Trophoblast cell (in vitro differentiated cells and primary cell): ENCODE results near the gene ZBTB48.
A peak's percentile ranks its signal among the peaks of the same experiment; 100 is the strongest.

Experiments
- DNase-seq, 2 donors: peaks; one replicate each; pipeline ENCODE4 v3.0.0-alpha.2; 2016
- H2AFZ ChIP-seq: 2 replicates; pipeline ENCODE4 v1.6.1; 2013; ENCODE audit warnings: low read length, moderate library complexity, mild to moderate bottlenecking; ENCODE audit not compliant: insufficient read depth, poor library complexity
- H2AK5ac ChIP-seq: 2 replicates; pipeline ENCODE4 v1.6.1; 2013; ENCODE audit warnings: mild to moderate bottlenecking, low read length
- H2BK120ac ChIP-seq: 2 replicates; pipeline ENCODE4 v1.6.1; 2013; ENCODE audit warnings: low read length, mild to moderate bottlenecking, moderate library complexity; ENCODE audit not compliant: insufficient read depth, poor library complexity
- H2BK12ac ChIP-seq: 2 replicates; pipeline ENCODE4 v1.6.1; 2013; ENCODE audit warnings: mild to moderate bottlenecking, low read length, moderate library complexity
- H2BK5ac ChIP-seq: 2 replicates; pipeline ENCODE4 v1.6.1; 2013; ENCODE audit warnings: low read length, low read depth, moderate library complexity, mild to moderate bottlenecking; ENCODE audit not compliant: poor library complexity
- H3K14ac ChIP-seq: 2 replicates; pipeline ENCODE4 v1.6.1; 2013; ENCODE audit warnings: mild to moderate bottlenecking, low read length
- H3K18ac ChIP-seq: 2 replicates; pipeline ENCODE4 v1.6.1; 2013; ENCODE audit warnings: mild to moderate bottlenecking, low read length
- H3K23ac ChIP-seq: 2 replicates; pipeline ENCODE4 v1.6.1; 2013; ENCODE audit warnings: low read length
- H3K27ac ChIP-seq: 2 replicates; pipeline ENCODE4 v1.5.1; 2013; ENCODE audit warnings: low read depth, mild to moderate bottlenecking, inconsistent platforms, low read length, moderate library complexity
- H3K27me3 ChIP-seq: 2 replicates; pipeline ENCODE4 v1.6.1; 2013; ENCODE audit warnings: inconsistent platforms, mild to moderate bottlenecking, low read length, moderate library complexity; ENCODE audit not compliant: insufficient read depth
- H3K36me3 ChIP-seq, 2 experiments: 1 replicate in 1 of 2; 2 replicates in 1 of 2; pipeline ENCODE4 v1.6.1; 2013; ENCODE audit warnings: low read length in 2 of 2, mild to moderate bottlenecking in 2 of 2, moderate library complexity in 1 of 2; ENCODE audit not compliant: insufficient read depth in 2 of 2, control insufficient read depth in 1 of 2
- H3K4ac ChIP-seq: 2 replicates; pipeline ENCODE4 v1.6.1; 2013; ENCODE audit warnings: low read depth, mild to moderate bottlenecking, low read length, moderate library complexity
- H3K4me1 ChIP-seq, 2 experiments: 1 replicate in 1 of 2; 2 replicates in 1 of 2; pipeline ENCODE4 v1.6.1; 2013; ENCODE audit warnings: low read length in 2 of 2, mild to moderate bottlenecking in 2 of 2, moderate library complexity in 1 of 2; ENCODE audit not compliant: insufficient read depth in 2 of 2, control insufficient read depth in 1 of 2
- H3K4me2 ChIP-seq: 2 replicates; pipeline ENCODE4 v1.6.1; 2013; ENCODE audit warnings: inconsistent platforms, mild to moderate bottlenecking, low read length, moderate library complexity
- H3K4me3 ChIP-seq: 2 replicates; pipeline ENCODE4 v1.5.1; 2013; ENCODE audit warnings: mild to moderate bottlenecking, low read depth, low read length, inconsistent platforms
- H3K79me1 ChIP-seq: one replicate; pipeline ENCODE4 v1.6.1; 2013; ENCODE audit warnings: low read length
- H3K79me2 ChIP-seq: 2 replicates; pipeline ENCODE4 v1.6.1; 2013; ENCODE audit warnings: low read length, mild to moderate bottlenecking; ENCODE audit not compliant: control insufficient read depth, insufficient read depth, poor library complexity
- H3K9ac ChIP-seq: 2 replicates; pipeline ENCODE4 v1.6.1; 2013; ENCODE audit warnings: mild to moderate bottlenecking, low read length
- H3K9me3 ChIP-seq: 2 replicates; pipeline ENCODE4 v1.6.1; 2013; ENCODE audit warnings: low read depth, mild to moderate bottlenecking, control low read depth, inconsistent platforms, low read length; ENCODE audit not compliant: insufficient read depth
- H4K12ac ChIP-seq: 2 replicates; pipeline ENCODE4 v1.6.1; 2013; ENCODE audit warnings: low read depth, mild to moderate bottlenecking, low read length, moderate library complexity
- H4K8ac ChIP-seq: 2 replicates; pipeline ENCODE4 v1.6.1; 2013; ENCODE audit warnings: low read depth, mild to moderate bottlenecking, low read length, moderate library complexity
- H4K91ac ChIP-seq: one replicate; pipeline ENCODE4 v1.6.1; 2013; ENCODE audit warnings: low read depth, mild to moderate bottlenecking, low read length, moderate library complexity
- WGBS: extraction: QIAGEN DNeasy Blood & Tissue Kit; methylation state at CpG from one replicate; pipeline ENCODE4 v1.1.7; 2013; ENCODE audit warnings: missing lambda C conversion rate; ENCODE audit not compliant: insufficient read length, insufficient coverage; ENCODE audit errors: extremely low coverage; 5-methylcytosine and 5-hydroxymethylcytosine counted together

The ZBTB48 gene

GRCh38 chr1:6601049-6601922 is 21.5 kb downstream of the ZBTB48 start:
- Histone ChIP-seq H2BK5ac (peak overlapping the region; percentile 32), H4K8ac (peak overlapping the region; percentile 31), H3K18ac (peak overlapping the region; percentile 58), H2AFZ (peak overlapping the region; percentile 42), H3K4me3 (peak overlapping the region; percentile 97), H3K14ac (peak overlapping the region; percentile 43), H3K27me3 (no peaks in the 10 kb centered on the region), H3K36me3 (peaks cover 28 to 30% of the 10 kb centered on the region in 2 experiments), H3K9me3 (peaks cover 7% of the 10 kb centered on the region), H4K91ac (peak overlapping the region; percentile 47), H3K79me1 (peaks cover 35% of the 10 kb centered on the region), H3K4ac (peak overlapping the region; percentile 95), H3K4me1 (peaks cover 21 to 25% of the 10 kb centered on the region in 2 experiments), H4K12ac (no peak overlapping the region), H2AK5ac (peak overlapping the region; percentile 33), H3K27ac (peak overlapping the region; percentile 5), H2BK12ac (peak overlapping the region; percentile 0), H2BK120ac (peak overlapping the region; percentile 38), H3K9ac (peak overlapping the region; percentile 46), H3K4me2 (peak overlapping the region; percentile 99), H3K79me2 (peaks cover 36% of the 10 kb centered on the region), H3K23ac (no peak overlapping the region)
- no CpG with 5 or more reads among the region's 40 CpGs for WGBS
- DNase-seq, result peak; percentile 73 to 82

- Histone ChIP-seq H2BK12ac (peak overlapping the region; percentile 0), H3K9ac (peak overlapping the region; percentile 46), H3K79me1 (peaks cover 35% of the 10 kb centered on the region), H3K9me3 (peaks cover 7% of the 10 kb centered on the region), H4K91ac (peak overlapping the region; percentile 47), H2AK5ac (peak overlapping the region; percentile 33), H3K4me1 (peaks cover 21 to 25% of the 10 kb centered on the region in 2 experiments), H4K8ac (peak overlapping the region; percentile 37), H3K18ac (peak overlapping the region; percentile 58), H3K79me2 (peaks cover 36% of the 10 kb centered on the region), H2BK120ac (no peak overlapping the region), H3K14ac (peak overlapping the region; percentile 43), H3K23ac (peak overlapping the region; percentile 83), H3K4ac (peak overlapping the region; percentile 95), H2AFZ (peak overlapping the region; percentile 42), H3K4me3 (peak overlapping the region; percentile 97), H4K12ac (peak overlapping the region; percentile 2), H2BK5ac (peak overlapping the region; percentile 33), H3K36me3 (peaks cover 20 to 22% of the 10 kb centered on the region in 2 experiments), H3K27me3 (no peaks in the 10 kb centered on the region), H3K27ac (peak overlapping the region; percentile 81), H3K4me2 (peak overlapping the region; percentile 99)
- peak; percentile 34 to 55 for DNase-seq
- WGBS, result no CpG with 5 or more reads among the region's 103 CpGs
These were observed 22.3 kb downstream of the ZBTB48 start for GRCh38 chr1:6601923-6602668.

DNA sequence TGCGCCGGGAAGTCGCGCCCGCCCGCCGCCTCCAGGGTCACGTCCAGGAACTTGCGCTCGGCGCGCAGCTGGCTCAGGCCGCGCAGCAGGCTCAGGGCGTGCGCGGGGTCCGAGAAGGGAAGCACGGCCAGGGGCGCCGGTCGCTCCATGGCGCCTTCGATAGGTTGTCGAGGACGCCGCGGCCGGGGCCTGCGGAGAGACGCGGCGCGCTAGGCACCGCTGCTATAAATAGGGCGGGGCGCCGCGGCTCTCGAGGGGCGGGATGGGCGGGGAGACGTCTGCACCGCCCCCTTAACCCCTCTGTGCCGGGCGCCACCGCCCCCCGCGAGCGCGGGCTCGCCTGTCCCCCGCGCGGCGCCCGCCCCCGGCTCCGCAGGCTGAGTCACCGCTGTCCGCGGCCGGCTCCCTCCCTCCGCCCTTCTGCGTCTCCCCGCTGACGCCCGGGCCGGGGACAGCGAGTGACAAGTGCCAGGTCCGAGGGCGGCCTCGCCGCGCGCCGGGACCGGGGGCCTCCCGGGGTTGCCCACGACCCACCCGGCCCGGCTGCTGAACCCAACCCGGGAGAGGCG is 23.0 kb downstream of the ZBTB48 start, which contains the start of gene KLHL21:
Gene KLHL21, minus strand, starts transcription at position 201 of the 569 bp plus-strand sequence. Its CDS starts 52 bp downstream, at position 149.
- no CpG with 5 or more reads among the region's 84 CpGs for WGBS
- H3K36me3 ChIP-seq, result peaks cover 13 to 16% of the 10 kb centered on the region in 2 experiments
- H3K79me1 ChIP-seq, result peaks cover 35% of the 10 kb centered on the region
- peak within 1 kb of the TSS; percentile 51 for H2BK5ac ChIP-seq
- H3K79me2 ChIP-seq, result peaks cover 36% of the 10 kb centered on the region
- peak within 1 kb of the TSS; percentile 96 for H4K12ac ChIP-seq
- peak within 1 kb of the TSS; percentile 90 for H3K18ac ChIP-seq
- H3K4ac ChIP-seq, result peak within 1 kb of the TSS; percentile 95
- peak within 1 kb of the TSS; percentile 85 for H2AK5ac ChIP-seq
- H3K14ac ChIP-seq, result peak within 1 kb of the TSS; percentile 98
- peak within 1 kb of the TSS; percentile 67 for H3K9ac ChIP-seq
- H4K8ac ChIP-seq, result peak within 1 kb of the TSS; percentile 98
- H2BK12ac ChIP-seq, result peak within 1 kb of the TSS; percentile 25
- H3K23ac ChIP-seq, result peak within 1 kb of the TSS; percentile 83
- H3K9me3 ChIP-seq, result peaks cover 7% of the 10 kb centered on the region
- DNase-seq, result peak; percentile 79 to 88
- peak within 1 kb of the TSS; percentile 99 for H3K4me2 ChIP-seq
- H4K91ac ChIP-seq, result peak within 1 kb of the TSS; percentile 65
- peak within 1 kb of the TSS; percentile 82 for H2BK120ac ChIP-seq
- H2AFZ ChIP-seq, result peak within 1 kb of the TSS; percentile 74
- no peaks in the 10 kb centered on the region for H3K27me3 ChIP-seq
- peak within 1 kb of the TSS; percentile 97 for H3K4me3 ChIP-seq
- peak within 1 kb of the TSS; percentile 98 for H3K27ac ChIP-seq
- peaks cover 21 to 25% of the 10 kb centered on the region in 2 experiments for H3K4me1 ChIP-seq
